HepG2 (cell line): ENCODE data around the gene HSPA1B. TPM values are rescaled to one million over a fixed set of nuclear protein-coding genes. Genes with fewer than 3 reads are reported as not detected.

Experiments
- CBFB ChIP-seq: sonication (generic); formaldehyde crosslinking; IDR thresholded peaks from 2 replicates; pipeline ENCODE4 v1.4.0; 2020; ENCODE audit warnings: missing genetic modification reagents
- ETV6 ChIP-seq: sonication (generic); formaldehyde crosslinking; conservative IDR thresholded peaks from 2 replicates; pipeline ENCODE4 v1.4.0; 2020; ENCODE audit warnings: missing genetic modification reagents
- GABPB1 ChIP-seq: IDR thresholded peaks from 2 replicates; pipeline ENCODE4 v1.6.1; 2016; ENCODE audit warnings: mild to moderate bottlenecking, missing genetic modification reagents, moderate library complexity, missing compliant biosample characterization
- HNRNPH1 ChIP-seq: fragments of 200-400 bp; formaldehyde crosslinking; optimal IDR thresholded peaks from 2 replicates; pipeline ENCODE3; 2017; ENCODE audit warnings: mild to moderate bottlenecking, low read depth, low read length
- KLF6 ChIP-seq: IDR thresholded peaks from 2 replicates; pipeline ENCODE4 v1.8.0; 2016; ENCODE audit warnings: missing biosample characterization, missing genetic modification reagents
- MXD3 ChIP-seq: IDR thresholded peaks from 2 replicates; pipeline ENCODE4 v1.6.1; 2016; ENCODE audit warnings: mild to moderate bottlenecking, missing biosample characterization, missing genetic modification reagents
- RNF2 ChIP-seq: fragments of 450-650 bp; conservative IDR thresholded peaks from 2 replicates; pipeline ENCODE4 v1.6.1; 2016; ENCODE audit warnings: low read depth
- SRSF9 ChIP-seq: fragments of 200-400 bp; formaldehyde crosslinking; IDR thresholded peaks from 2 replicates; pipeline ENCODE4 v1.6.1; 2018; ENCODE audit warnings: borderline replicate concordance, mild to moderate bottlenecking, low read depth, low read length; ENCODE audit not compliant: insufficient read depth, poor library complexity, severe bottlenecking
- TAF1 ChIP-seq: sonication (generic); formaldehyde crosslinking; IDR thresholded peaks from 2 replicates; pipeline ENCODE4 v1.4.0; 2020; ENCODE audit warnings: missing genetic modification reagents
- TERF1 ChIP-seq: sonication (generic); formaldehyde crosslinking; IDR thresholded peaks from 2 replicates; pipeline ENCODE4 v1.8.0; 2022; ENCODE audit warnings: mild to moderate bottlenecking, missing genetic modification reagents, moderate library complexity
- ZBTB49 ChIP-seq: sonication (generic); formaldehyde crosslinking; IDR thresholded peaks from 2 replicates; pipeline ENCODE4 v1.4.0; 2020; ENCODE audit warnings: missing genetic modification reagents, borderline replicate concordance
- ZNF234 ChIP-seq: sonication (generic); formaldehyde crosslinking; conservative IDR thresholded peaks from 2 replicates; pipeline ENCODE4 v1.5.1; 2020; ENCODE audit warnings: mild to moderate bottlenecking, missing genetic modification reagents
- ZNF350 ChIP-seq: sonication (generic); formaldehyde crosslinking; IDR thresholded peaks from 2 replicates; pipeline ENCODE4 v1.4.0; 2020; ENCODE audit warnings: mild to moderate bottlenecking, low read depth, missing genetic modification reagents, borderline replicate concordance
- ZNF430 ChIP-seq: sonication (generic); formaldehyde crosslinking; IDR thresholded peaks from 2 replicates; pipeline ENCODE4 v1.9.0; 2021; ENCODE audit warnings: mild to moderate bottlenecking, missing genetic modification reagents
- ZNF547 ChIP-seq: sonication (generic); formaldehyde crosslinking; IDR thresholded peaks from 2 replicates; pipeline ENCODE4 v1.5.1; 2020; ENCODE audit warnings: mild to moderate bottlenecking, missing genetic modification reagents
- ZNF788 ChIP-seq: sonication (generic); formaldehyde crosslinking; IDR thresholded peaks from 2 replicates; pipeline ENCODE4 v1.5.0; 2020; ENCODE audit warnings: mild to moderate bottlenecking, missing genetic modification reagents, borderline replicate concordance
- polyA plus RNA-seq, 8 experiments: library from polyadenylated mRNA; depleted of rRNA in 3 of 8; stranded (reverse) in 7 of 8; unstranded in 1 of 8; fragments of >200 nt; fragmentation: Illumina TruSeq in 4 of 8; extraction: Trizol in 4 of 8; gene quantifications; 2 replicates each; pipeline versions ENCODE4 v1.2.1 to v1.2.3, GENCODE V29; 2011 to 2016; ENCODE audit warnings: low read depth in 4 of 8, missing spikeins in 1 of 8, mixed read lengths in 1 of 8; ENCODE audit not compliant: insufficient read depth in 1 of 8
- total RNA-seq, 5 experiments: library from RNA; depleted of rRNA; stranded (reverse); fragments of >200 nt; fragmentation: Illumina TruSeq; extraction: Trizol; gene quantifications; 2 replicates each; pipeline ENCODE4 v1.2.3, GENCODE V29; 2016; ENCODE audit warnings: low read depth in 1 of 5
- TF ChIP-seq, protein P1 (sequence below): sonication (generic); formaldehyde crosslinking; IDR thresholded peaks from 2 replicates; pipeline ENCODE4 v1.4.0; 2020; ENCODE audit warnings: mild to moderate bottlenecking, missing genetic modification reagents
- TF ChIP-seq, protein P2 (sequence below): sonication (generic); formaldehyde crosslinking; IDR thresholded peaks from 2 replicates; pipeline ENCODE4 v1.4.0; 2020; ENCODE audit warnings: mild to moderate bottlenecking, missing genetic modification reagents
- TF ChIP-seq, protein P3 (sequence below): sonication (generic); formaldehyde crosslinking; IDR thresholded peaks from 2 replicates; pipeline ENCODE4 v1.4.0; 2020; ENCODE audit warnings: low read depth, mild to moderate bottlenecking, missing genetic modification reagents

HSPA1B gene
- total and polyA plus RNA-seq, 2 of the 13 experiments (the other 11 are each of a cell fraction or from before 2014, with no cell fraction given): 26.0 to 186 TPM

GRCh38 chr6:31827286-31828079, at the start of gene HSPA1B (continued):
- TF ChIP-seq RNF2: peak; percentile 15; the same call in 1 of the 2 replicates
- peak; percentile 90; the same call in 1 of the 2 replicates for TF ChIP-seq ZNF430
- TF ChIP-seq, protein P1, sequence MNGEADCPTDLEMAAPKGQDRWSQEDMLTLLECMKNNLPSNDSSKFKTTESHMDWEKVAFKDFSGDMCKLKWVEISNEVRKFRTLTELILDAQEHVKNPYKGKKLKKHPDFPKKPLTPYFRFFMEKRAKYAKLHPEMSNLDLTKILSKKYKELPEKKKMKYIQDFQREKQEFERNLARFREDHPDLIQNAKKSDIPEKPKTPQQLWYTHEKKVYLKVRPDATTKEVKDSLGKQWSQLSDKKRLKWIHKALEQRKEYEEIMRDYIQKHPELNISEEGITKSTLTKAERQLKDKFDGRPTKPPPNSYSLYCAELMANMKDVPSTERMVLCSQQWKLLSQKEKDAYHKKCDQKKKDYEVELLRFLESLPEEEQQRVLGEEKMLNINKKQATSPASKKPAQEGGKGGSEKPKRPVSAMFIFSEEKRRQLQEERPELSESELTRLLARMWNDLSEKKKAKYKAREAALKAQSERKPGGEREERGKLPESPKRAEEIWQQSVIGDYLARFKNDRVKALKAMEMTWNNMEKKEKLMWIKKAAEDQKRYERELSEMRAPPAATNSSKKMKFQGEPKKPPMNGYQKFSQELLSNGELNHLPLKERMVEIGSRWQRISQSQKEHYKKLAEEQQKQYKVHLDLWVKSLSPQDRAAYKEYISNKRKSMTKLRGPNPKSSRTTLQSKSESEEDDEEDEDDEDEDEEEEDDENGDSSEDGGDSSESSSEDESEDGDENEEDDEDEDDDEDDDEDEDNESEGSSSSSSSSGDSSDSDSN (CRISPR knock-in tag): peak; percentile 92
- peak; percentile 76 for TF ChIP-seq GABPB1
- peak; percentile 87; the same call in 1 of the 2 replicates for TF ChIP-seq ETV6
- TF ChIP-seq MXD3 (CRISPR knock-in tag): peak; percentile 92
- TF ChIP-seq ZNF234 (CRISPR knock-in tag): 0 out of 2 replicates have a peak, but pooled peaks have one; percentile 40
- peak; percentile 97 for TF ChIP-seq TAF1 (CRISPR knock-in tag)
- TF ChIP-seq TERF1 (CRISPR knock-in tag): no peak
- TF ChIP-seq KLF6 (CRISPR knock-in tag): peak; percentile 85
- TF ChIP-seq ZNF547 (CRISPR knock-in tag): peak; percentile 80; the same call in 1 of the 2 replicates
- TF ChIP-seq CBFB (CRISPR knock-in tag): no peak
- TF ChIP-seq, protein P2, sequence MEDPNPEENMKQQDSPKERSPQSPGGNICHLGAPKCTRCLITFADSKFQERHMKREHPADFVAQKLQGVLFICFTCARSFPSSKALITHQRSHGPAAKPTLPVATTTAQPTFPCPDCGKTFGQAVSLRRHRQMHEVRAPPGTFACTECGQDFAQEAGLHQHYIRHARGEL (CRISPR knock-in tag): no peak
- TF ChIP-seq SRSF9: no peak
- peak; percentile 79; the same call in 1 of the 2 replicates for TF ChIP-seq ZNF350
- TF ChIP-seq HNRNPH1: no peak
- TF ChIP-seq ZNF788 (CRISPR knock-in tag): peak; percentile 40; the same call in 1 of the 2 replicates
- TF ChIP-seq, protein P3, sequence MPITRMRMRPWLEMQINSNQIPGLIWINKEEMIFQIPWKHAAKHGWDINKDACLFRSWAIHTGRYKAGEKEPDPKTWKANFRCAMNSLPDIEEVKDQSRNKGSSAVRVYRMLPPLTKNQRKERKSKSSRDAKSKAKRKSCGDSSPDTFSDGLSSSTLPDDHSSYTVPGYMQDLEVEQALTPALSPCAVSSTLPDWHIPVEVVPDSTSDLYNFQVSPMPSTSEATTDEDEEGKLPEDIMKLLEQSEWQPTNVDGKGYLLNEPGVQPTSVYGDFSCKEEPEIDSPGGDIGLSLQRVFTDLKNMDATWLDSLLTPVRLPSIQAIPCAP (CRISPR knock-in tag): no peak
- TF ChIP-seq ZBTB49: peak; percentile 59; the same call in 1 of the 2 replicates
